ENCODE data around the gene GPRC6A.

GPRC6A gene

DNA sequence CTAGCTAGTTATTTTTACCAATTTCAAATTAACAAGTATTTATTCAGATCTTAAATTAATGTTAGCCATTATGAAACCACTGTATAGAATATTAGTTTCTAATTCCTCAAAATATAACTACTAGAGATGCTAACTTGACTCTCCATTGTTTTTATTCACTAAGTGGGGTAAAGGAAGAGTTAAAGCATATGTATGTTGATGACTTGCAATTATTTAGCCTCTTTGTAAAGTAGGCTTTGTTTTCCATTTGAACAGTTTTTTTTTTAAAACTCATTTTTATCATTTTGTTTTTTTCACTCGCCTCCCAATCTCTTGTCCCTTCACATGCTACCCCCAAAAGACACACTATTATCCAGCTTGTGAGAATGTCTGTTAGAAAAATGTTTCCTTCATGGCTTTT lies 66.6 kb downstream of the GPRC6A start:
- no CpG with 5 or more reads among the region's 1 CpG for WGBS, 2 experiments (ENCODE audit: insufficient coverage in 2 of 2)
- Histone ChIP-seq H3K4me1 (ENCODE audit: control insufficient read depth, insufficient read depth, low read length, poor library complexity, severe bottlenecking) (peaks cover 3% of the 10 kb centered on the region), H3K9me3 (ENCODE audit: control insufficient read depth, low read length) (no peaks in the 10 kb centered on the region), H3K36me3 (ENCODE audit: control insufficient read depth, insufficient read depth, low read length) (no peaks in the 10 kb centered on the region), H3K4me3 (ENCODE audit: extremely low read depth, insufficient read depth, low read length, poor library complexity, severe bottlenecking) (no peak overlapping the region), H3K27ac (ENCODE audit: low read depth, low read length, severe bottlenecking) (no peak overlapping the region)

DNA sequence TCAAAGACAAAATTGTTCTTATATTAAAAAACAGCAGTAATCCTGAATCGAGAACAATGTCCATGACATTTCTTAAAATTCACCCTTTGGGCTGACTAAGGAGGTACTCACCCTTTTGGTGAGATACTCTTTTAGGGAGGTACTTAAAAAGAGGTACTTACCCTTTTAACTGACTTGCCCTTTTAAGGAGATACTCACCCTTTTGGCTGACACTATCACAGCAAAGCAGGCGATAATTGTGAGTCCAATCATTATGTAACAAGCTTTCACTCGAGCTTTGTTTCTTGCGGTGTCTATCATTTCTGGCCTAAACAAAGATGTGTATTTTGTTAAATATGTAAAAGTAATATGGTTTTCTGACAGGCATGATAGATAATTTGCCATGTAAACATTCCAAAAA lies 67.1 kb downstream of the GPRC6A start:
- Histone ChIP-seq H3K4me1 (ENCODE audit: control insufficient read depth, insufficient read depth, low read length, poor library complexity, severe bottlenecking) (peaks cover 3% of the 10 kb centered on the region), H3K36me3 (ENCODE audit: control insufficient read depth, insufficient read depth, low read length) (no peaks in the 10 kb centered on the region), H3K4me3 (ENCODE audit: extremely low read depth, insufficient read depth, low read length, poor library complexity, severe bottlenecking) (no peak overlapping the region), H3K27ac (ENCODE audit: low read depth, low read length, severe bottlenecking) (no peak overlapping the region), H3K9me3 (ENCODE audit: control insufficient read depth, low read length) (no peaks in the 10 kb centered on the region)
- 22 to 50% methylated on average over 1 to 2 of the region's 4 CpGs for WGBS, 2 experiments (ENCODE audit: insufficient coverage in 2 of 2)

DNA sequence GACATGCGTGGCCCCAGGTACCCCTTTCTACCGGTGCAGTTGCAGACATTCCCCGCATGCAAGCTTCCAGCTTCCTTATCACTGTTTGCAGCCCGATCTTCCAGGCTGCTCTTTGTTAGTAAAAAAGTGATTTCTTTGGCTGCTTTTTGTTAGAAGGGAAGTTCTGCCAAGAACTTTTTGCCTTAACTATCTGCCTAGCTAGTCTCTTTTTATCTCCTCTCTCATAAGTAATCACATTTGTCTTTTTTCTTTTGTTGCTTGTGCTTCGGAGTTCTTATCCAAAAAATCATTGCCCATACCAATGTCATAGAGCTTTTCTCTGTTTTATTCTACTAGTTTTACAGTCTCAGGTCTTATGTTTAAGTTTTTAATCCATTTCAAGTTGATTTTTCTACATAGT lies 83.7 kb downstream of the GPRC6A start:
- H3K9me3 ChIP-seq (ENCODE audit: control insufficient read depth, low read length), result no peaks in the 10 kb centered on the region
- no peak overlapping the region for H3K4me3 ChIP-seq (ENCODE audit: extremely low read depth, insufficient read depth, low read length, poor library complexity, severe bottlenecking)
- no peaks in the 10 kb centered on the region for H3K36me3 ChIP-seq (ENCODE audit: control insufficient read depth, insufficient read depth, low read length)
- 68 to 88% methylated on average over 1 to 3 of the region's 5 CpGs for WGBS, 2 experiments (ENCODE audit: insufficient coverage in 2 of 2)
- no peaks in the 10 kb centered on the region for H3K4me1 ChIP-seq (ENCODE audit: control insufficient read depth, insufficient read depth, low read length, poor library complexity, severe bottlenecking)
- H3K27ac ChIP-seq (ENCODE audit: low read depth, low read length, severe bottlenecking), result no peak overlapping the region

Measured in mesodermal cell (in vitro differentiated cells).